H1 (cell line): ENCODE data around the gene ERVFRD-1. TPM values are rescaled to one million over a fixed set of nuclear protein-coding genes. Genes with fewer than 3 reads are reported as not detected.

Source experiments
- CTCF ChIA-PET: fragments of 300-600 bp; sonication (Branson Sonifier 250); formaldehyde crosslinking; loops from one replicate; lab custom pipeline; 2021; ENCODE audit not compliant: partially characterized antibody; lab: Charles Lee
- POLR2A ChIA-PET: fragments of 300-600 bp; sonication (Branson Sonifier 250); formaldehyde crosslinking; loops from one replicate; lab custom pipeline; 2021; ENCODE audit warnings: inconsistent platforms; ENCODE audit not compliant: partially characterized antibody; lab: Charles Lee
- DNase-seq, 2 experiments: peaks; one replicate each; pipeline versions ENCODE4 v3.0.0 to v3.0.0-alpha.2; 2010 to 2022; ENCODE audit warnings: low spot score in 2 of 2, low read depth in 1 of 2, mixed read lengths in 1 of 2
- FAIRE-seq: peaks from 2 replicates; lab custom pipeline; 2011; peaks lifted over from hg19 to GRCh38; lab: Jason Lieb, UNC
- H2AFZ ChIP-seq: 2 replicates; pipeline ENCODE4 v1.8.1; 2012; ENCODE audit warnings: low read length, inconsistent platforms
- H2AK5ac ChIP-seq: 2 replicates; pipeline ENCODE4 v1.6.1; 2013; ENCODE audit warnings: low read depth, low read length
- H2BK120ac ChIP-seq: replicated peaks from 2 replicates; pipeline ENCODE3; 2013; ENCODE audit warnings: low read depth, low read length, inconsistent platforms
- H2BK12ac ChIP-seq: 2 replicates; pipeline ENCODE4 v1.6.1; 2013; ENCODE audit warnings: low read depth, low read length
- H2BK15ac ChIP-seq: 2 replicates; pipeline ENCODE4 v1.6.1; 2013; ENCODE audit warnings: low read length
- H2BK20ac ChIP-seq: 2 replicates; pipeline ENCODE4 v1.6.1; 2013; ENCODE audit warnings: low read length
- H2BK5ac ChIP-seq: 2 replicates; pipeline ENCODE4 v1.6.1; 2013; ENCODE audit warnings: low read depth, low read length
- H3K14ac ChIP-seq: 2 replicates; pipeline ENCODE4 v1.6.1; 2013; ENCODE audit warnings: inconsistent platforms; ENCODE audit not compliant: insufficient read length
- H3K18ac ChIP-seq: 2 replicates; pipeline ENCODE4 v1.6.1; 2013; ENCODE audit warnings: low read length; ENCODE audit errors: extremely low read depth
- H3K23ac ChIP-seq: 2 replicates; pipeline ENCODE4 v1.6.1; 2013; ENCODE audit warnings: inconsistent platforms; ENCODE audit not compliant: insufficient read length
- H3K23me2 ChIP-seq: 2 replicates; pipeline ENCODE4 v1.6.1; 2013; ENCODE audit warnings: low read depth, low read length
- H3K27ac ChIP-seq: 2 replicates; pipeline ENCODE4 v1.6.1; 2011; ENCODE audit warnings: low read depth, low read length, inconsistent platforms
- H3K27me3 ChIP-seq, 4 experiments: replicated peaks in 1 of 4; 1 replicate in 1 of 4; 2 replicates in 3 of 4; pipeline versions ENCODE4 v1.6.1 to v1.8.1; 2011 to 2013; ENCODE audit warnings: low read length in 3 of 4, mild to moderate bottlenecking in 3 of 4, inconsistent platforms in 2 of 4, mixed read lengths in 2 of 4, moderate library complexity in 1 of 4; ENCODE audit not compliant: control insufficient read depth in 3 of 4, insufficient read depth in 3 of 4; ENCODE audit errors: extremely low read depth in 1 of 4
- H3K36me3 ChIP-seq, 4 experiments: 2 replicates each; pipeline versions ENCODE4 v1.6.1 to v1.8.1; 2011 to 2013; ENCODE audit warnings: mild to moderate bottlenecking in 4 of 4, low read length in 3 of 4, moderate library complexity in 2 of 4, control low read depth in 1 of 4, inconsistent platforms in 1 of 4; ENCODE audit not compliant: insufficient read depth in 4 of 4, control insufficient read depth in 2 of 4
- H3K4ac ChIP-seq: replicated peaks from 2 replicates; pipeline ENCODE3; 2013; ENCODE audit warnings: low read length, low read depth, mixed read lengths, inconsistent platforms; ENCODE audit not compliant: insufficient read length
- H3K4me1 ChIP-seq, 4 experiments: replicated peaks in 1 of 4; 1 replicate in 1 of 4; 2 replicates in 3 of 4; pipeline versions ENCODE4 v1.6.1 to v1.8.1; 2011 to 2013; ENCODE audit warnings: low read length in 3 of 4, inconsistent platforms in 2 of 4, mixed read lengths in 1 of 4; ENCODE audit not compliant: insufficient read depth in 4 of 4, control insufficient read depth in 3 of 4
- H3K4me2 ChIP-seq, 2 experiments: 2 replicates each; pipeline versions ENCODE4 v1.6.1 to v1.8.1; 2011 to 2013; ENCODE audit warnings: low read depth in 2 of 2, low read length in 2 of 2, control low read depth in 1 of 2, inconsistent platforms in 1 of 2, mild to moderate bottlenecking in 1 of 2; ENCODE audit not compliant: insufficient read depth in 1 of 2
- H3K4me3 ChIP-seq, 4 experiments: fragments of 200-600, 300-600 bp in 1 of 4; sonication (generic), shearing (Covaris generic), sonication (Bioruptor Twin) in 1 of 4; 2 replicates each; pipeline versions ENCODE4 v1.5.1 to v1.8.1; 2011 to 2016; ENCODE audit warnings: low read length in 4 of 4, low read depth in 3 of 4, control low read depth in 2 of 4, inconsistent platforms in 2 of 4, mild to moderate bottlenecking in 2 of 4, mixed read lengths in 1 of 4, moderate library complexity in 1 of 4; ENCODE audit not compliant: insufficient read depth in 2 of 4; ENCODE audit errors: extremely low read depth in 1 of 4
- H3K56ac ChIP-seq: replicated peaks from 2 replicates; pipeline ENCODE3; 2013; ENCODE audit warnings: low read depth, mild to moderate bottlenecking, mixed read lengths, low read length, inconsistent platforms; ENCODE audit not compliant: insufficient read length
- H3K79me1 ChIP-seq: 2 replicates; pipeline ENCODE4 v1.6.1; 2013; ENCODE audit warnings: low read depth, low read length, control low read depth
- H3K79me2 ChIP-seq, 2 experiments: 2 replicates each; pipeline versions ENCODE4 v1.6.1 to v1.8.1; 2012 to 2013; ENCODE audit warnings: low read length in 2 of 2, mild to moderate bottlenecking in 2 of 2, inconsistent platforms in 1 of 2; ENCODE audit not compliant: insufficient read depth in 2 of 2, control insufficient read depth in 1 of 2
- H3K9ac ChIP-seq, 4 experiments: replicated peaks in 1 of 4; 1 replicate in 1 of 4; 2 replicates in 3 of 4; pipeline versions ENCODE4 v1.6.1 to v1.8.1; 2011 to 2013; ENCODE audit warnings: low read depth in 3 of 4, low read length in 3 of 4, control low read depth in 2 of 4, mild to moderate bottlenecking in 2 of 4, moderate library complexity in 2 of 4, inconsistent platforms in 1 of 4; ENCODE audit errors: extremely low read depth in 1 of 4
- H3K9me3 ChIP-seq, 2 experiments: 2 replicates each; pipeline versions ENCODE4 v1.6.1 to v1.8.1; 2012 to 2013; ENCODE audit warnings: mild to moderate bottlenecking in 2 of 2, moderate library complexity in 2 of 2, control low read depth in 1 of 2, inconsistent platforms in 1 of 2, low read depth in 1 of 2, low read length in 1 of 2, mixed read lengths in 1 of 2; ENCODE audit not compliant: insufficient read depth in 2 of 2
- H4K20me1 ChIP-seq, 2 experiments: replicated peaks in 1 of 2; 2 replicates each; pipeline versions ENCODE3 to v1.8.1; 2011 to 2013; ENCODE audit warnings: inconsistent platforms in 2 of 2, low read length in 2 of 2, mild to moderate bottlenecking in 1 of 2; ENCODE audit not compliant: insufficient read depth in 2 of 2, control insufficient read depth in 1 of 2
- H4K5ac ChIP-seq: 2 replicates; pipeline ENCODE4 v1.6.1; 2013; ENCODE audit warnings: low read length, low read depth, mixed read lengths, inconsistent platforms; ENCODE audit not compliant: insufficient read length
- H4K8ac ChIP-seq: 2 replicates; pipeline ENCODE4 v1.8.0; 2013; ENCODE audit warnings: mild to moderate bottlenecking, moderate library complexity, low read length, inconsistent platforms; ENCODE audit not compliant: insufficient read depth; ENCODE audit errors: extremely low read depth
- H4K91ac ChIP-seq: replicated peaks from 2 replicates; pipeline ENCODE3; 2013; ENCODE audit warnings: low read length, mixed read lengths, inconsistent platforms; ENCODE audit not compliant: insufficient read length
- BCL11A ChIP-seq, 2 experiments: IDR thresholded peaks; one replicate each; pipeline ENCODE4 v1.6.1; 2011; ENCODE audit warnings: low read depth in 2 of 2, low read length in 2 of 2, mild to moderate bottlenecking in 2 of 2
- CHD1 ChIP-seq: IDR thresholded peaks from 2 replicates; pipeline ENCODE4 v1.6.1; 2012; ENCODE audit warnings: low read depth, low read length, improper control_type of control experiment
- CTBP2 ChIP-seq: IDR thresholded peaks from 2 replicates; pipeline ENCODE4 v1.7.0; 2011; ENCODE audit warnings: borderline replicate concordance, mild to moderate bottlenecking, moderate library complexity, mixed read lengths, low read length; ENCODE audit not compliant: insufficient read depth, insufficient read length
- EZH2 ChIP-seq: fragments of 200-600 bp; sonication (generic); IDR thresholded peaks from 2 replicates; pipeline ENCODE4 v1.7.1; 2012; ENCODE audit warnings: low read depth, mild to moderate bottlenecking, moderate library complexity, low read length, inconsistent platforms; ENCODE audit not compliant: severe bottlenecking
- GTF2F1 ChIP-seq: IDR thresholded peaks from 2 replicates; pipeline ENCODE4 v1.6.1; 2012; ENCODE audit warnings: low read depth, low read length, improper control_type of control experiment, borderline replicate concordance
- NANOG ChIP-seq: IDR thresholded peaks from 2 replicates; pipeline ENCODE4 v1.6.1; 2011; ENCODE audit warnings: low read length, low read depth, mild to moderate bottlenecking, inconsistent platforms; ENCODE audit not compliant: insufficient read depth, poor library complexity, severe bottlenecking
- PHF8 ChIP-seq: fragments of 200-600 bp; sonication (generic); conservative IDR thresholded peaks from 2 replicates; pipeline ENCODE4 v1.7.1; 2012; ENCODE audit warnings: low read depth, mild to moderate bottlenecking, inconsistent platforms, low read length, moderate library complexity
- SAP30 ChIP-seq: fragments of 300-600 bp; sonication (generic); IDR thresholded peaks from 2 replicates; pipeline ENCODE4 v1.7.1; 2012; ENCODE audit warnings: low read length, moderate library complexity, mild to moderate bottlenecking, inconsistent platforms; ENCODE audit not compliant: insufficient read depth, insufficient replicate concordance
- SIN3A ChIP-seq, 2 experiments: IDR thresholded peaks in 1 of 2; conservative IDR thresholded peaks in 1 of 2; 2 replicates each; pipeline ENCODE4 v1.6.1; 2011 to 2012; ENCODE audit warnings: low read length in 2 of 2, improper control_type of control experiment in 1 of 2, low read depth in 1 of 2, mild to moderate bottlenecking in 1 of 2
- SIX5 ChIP-seq: IDR thresholded peaks from 2 replicates; pipeline ENCODE4 v1.6.1; 2011; ENCODE audit warnings: mild to moderate bottlenecking, low read depth, low read length
- SP4 ChIP-seq: IDR thresholded peaks from 2 replicates; pipeline ENCODE4 v1.6.1; 2012; ENCODE audit warnings: low read length, inconsistent platforms
- TCF12 ChIP-seq: IDR thresholded peaks from 2 replicates; pipeline ENCODE4 v1.6.1; 2011; ENCODE audit warnings: low read depth, mild to moderate bottlenecking, low read length
- WGBS, 2 experiments: shearing (Covaris generic) in 1 of 2; methylation state at CpG; one replicate each; pipeline versions ENCODE4 v1.1.6 to v1.1.7; 2013 to 2015; ENCODE audit warnings: low lambda C conversion rate in 2 of 2, mixed read lengths in 2 of 2, inconsistent platforms in 1 of 2, low coverage in 1 of 2, missing lambda C conversion rate in 1 of 2; ENCODE audit not compliant: insufficient replicate concordance in 2 of 2, insufficient coverage in 1 of 2, insufficient read length in 1 of 2; ENCODE audit errors: extremely low coverage in 1 of 2, missing lambda C conversion rate in 1 of 2; 5-methylcytosine and 5-hydroxymethylcytosine counted together
- polyA plus RNA-seq, 7 experiments: library from polyadenylated mRNA; depleted of rRNA in 3 of 7; stranded (reverse) in 5 of 7; unstranded in 2 of 7; fragments of >200 nt in 5 of 7; fragments of 200-250 nt in 2 of 7; gene quantifications; 1 replicate in 5 of 7; 2 replicates in 1 of 7; 4 replicates in 1 of 7; pipeline versions ENCODE4 v1.2.1 to v1.2.3, GENCODE V29; 2011 to 2013; ENCODE audit warnings: missing spikeins in 2 of 7, mixed read lengths in 2 of 7
- total RNA-seq: library from RNA; stranded (reverse); fragmentation: NEBNext Ultra II Directional; extraction: Animal tissue kit (Norgen Biotek cat#: 25700); gene quantifications from 2 replicates; pipeline ENCODE4 v1.2.1, GENCODE V29; 2021
- TF ChIP-seq, protein P1 (sequence below): IDR thresholded peaks from 2 replicates; pipeline ENCODE4 v1.6.1; 2011; ENCODE audit warnings: low read length, improper control_type of control experiment

The ERVFRD-1 gene
- total and polyA plus RNA-seq, 2 of the 8 experiments (the other 6 are each of a cell fraction or from before 2014, with no cell fraction given) = not detected

DNA sequence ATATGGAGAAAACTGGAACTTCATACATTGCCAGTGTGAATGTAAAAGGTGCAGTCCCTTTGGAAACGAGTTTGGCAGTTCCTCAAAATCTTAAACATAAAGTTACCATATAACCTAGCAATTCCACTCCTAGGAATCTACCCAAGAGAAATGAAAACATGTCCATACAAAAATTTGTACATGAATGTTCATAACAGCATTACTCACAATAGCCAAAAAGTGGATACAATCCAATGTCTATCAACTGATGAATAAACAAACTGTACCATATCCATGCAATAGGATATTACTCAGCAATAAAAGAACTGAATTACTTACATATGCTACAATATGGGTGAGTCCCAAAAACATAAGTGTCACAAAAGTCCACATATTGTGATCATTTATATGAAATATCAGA is 48.7 kb upstream of the ERVFRD-1 start:
- Histone ChIP-seq H3K9me3 (no peaks in the 10 kb centered on the region), H4K5ac (no peak overlapping the region), H3K4me1 (no peaks in the 10 kb centered on the region; a peak in 1 of 7 replicates), H3K23ac (no peak overlapping the region), H4K91ac (no peak overlapping the region), H2BK20ac (0 out of 2 replicates have a peak overlapping the region, but pooled peaks have one; percentile 68), H3K4ac (no peak overlapping the region), H3K36me3 (no peaks in the 10 kb centered on the region), H3K23me2 (no peaks in the 10 kb centered on the region), H2AFZ (no peak overlapping the region), H3K56ac (no peak overlapping the region), H2AK5ac (no peak overlapping the region), H3K4me2 (no peak overlapping the region), H2BK12ac (no peak overlapping the region), H3K4me3 (no peak overlapping the region), H2BK120ac (no peak overlapping the region), H3K27ac (no peak overlapping the region), H2BK5ac (no peak overlapping the region), H4K8ac (no peak overlapping the region), H4K20me1 (no peaks in the 10 kb centered on the region), H3K14ac (no peak overlapping the region), H3K18ac (no peak overlapping the region), H2BK15ac (no peak overlapping the region), H3K79me1 (no peaks in the 10 kb centered on the region), H3K79me2 (no peaks in the 10 kb centered on the region), H3K9ac (no peak overlapping the region), H3K27me3 (no peaks in the 10 kb centered on the region)
- no peak for DNase-seq
- ChIA-PET POLR2A (no interaction called here), CTCF (no interaction called here)
- no peak for FAIRE-seq
- WGBS, 2 experiments = 76% methylated on average over 1 of the region's 1 CpG; no CpG with 5 or more reads in 1 of the 2 experiments
- TF ChIP-seq EZH2 (no peak), PHF8 (no peak), CHD1 (no peak), SP4 (no peak), SIX5 (no peak), TCF12 (no peak), BCL11A (IDR thresholded peaks at IDR 0.05; ENCODE audit: low read depth in 2 of 2, low read length in 2 of 2) (no peak), SIN3A (conservative IDR thresholded peaks at IDR 0.05 in 1 of 2, IDR thresholded peaks at IDR 0.05 in 1 of 2; ENCODE audit: low read depth in 1 of 2, low read length in 2 of 2) (no peak), SAP30 (no peak), CTBP2 (no peak), NANOG (no peak), GTF2F1 (no peak)
- TF ChIP-seq, protein P1, sequence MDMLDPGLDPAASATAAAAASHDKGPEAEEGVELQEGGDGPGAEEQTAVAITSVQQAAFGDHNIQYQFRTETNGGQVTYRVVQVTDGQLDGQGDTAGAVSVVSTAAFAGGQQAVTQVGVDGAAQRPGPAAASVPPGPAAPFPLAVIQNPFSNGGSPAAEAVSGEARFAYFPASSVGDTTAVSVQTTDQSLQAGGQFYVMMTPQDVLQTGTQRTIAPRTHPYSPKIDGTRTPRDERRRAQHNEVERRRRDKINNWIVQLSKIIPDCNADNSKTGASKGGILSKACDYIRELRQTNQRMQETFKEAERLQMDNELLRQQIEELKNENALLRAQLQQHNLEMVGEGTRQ = no peak
